Measurements from ENCODE around the gene MRPL21. TPM values are rescaled to one million over a fixed set of nuclear protein-coding genes. Genes with fewer than 3 reads are reported as not detected.

Gene MRPL21
- total RNA-seq, 5 donors from 2014 or later (not counting 1 experiment from before 2014, with no cell fraction given) = 34.0 to 36.9 (median 35.3) TPM

DNA sequence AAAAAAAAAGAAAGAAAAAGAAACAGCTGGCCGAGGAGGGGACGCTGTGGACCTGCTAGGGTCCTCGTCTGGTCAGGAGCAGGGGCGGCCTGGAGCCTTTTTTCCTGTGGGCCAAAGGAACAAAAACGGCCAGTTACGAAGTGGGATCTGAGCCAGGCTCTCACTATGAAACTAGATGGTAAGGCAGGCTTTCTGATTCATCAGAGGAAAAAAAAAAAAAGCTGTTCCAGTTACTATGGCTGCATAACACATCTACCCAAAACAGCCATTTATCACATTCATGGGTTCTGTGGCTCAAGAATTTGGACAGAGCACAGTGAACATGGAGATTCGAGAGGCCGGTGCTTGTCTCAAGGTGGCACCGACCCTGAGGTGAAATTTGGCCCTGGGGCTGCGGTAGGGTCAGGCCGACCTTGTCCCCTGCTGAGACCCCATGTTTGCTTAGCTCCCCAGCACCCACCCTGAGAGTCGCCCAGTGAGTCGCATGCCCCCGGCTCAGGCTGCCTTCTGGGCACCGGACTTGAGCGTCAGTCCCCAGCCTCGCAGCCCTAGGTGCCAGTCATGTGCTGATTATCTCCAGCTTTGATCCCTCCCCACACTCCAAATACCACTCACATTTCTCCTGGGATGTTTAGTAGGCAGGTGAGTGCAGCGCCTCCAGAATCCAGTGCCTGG, 42.9 kb upstream of the MRPL21 start:
- no peak for ATAC-seq (replicated peaks in 1 of 4)
- no peaks in the 10 kb centered on the region for H3K9me3 Mint-ChIP-seq
- Histone ChIP-seq H3K27ac (ENCODE audit: low read length) (no peak overlapping the region), H3K27me3 (replicated peaks in 1 of 2; ENCODE audit: control insufficient read depth in 2 of 2, extremely low read depth in 1 of 2, insufficient read depth in 2 of 2, low read length in 1 of 2) (peaks cover 0 to 4% of the 10 kb centered on the region in 2 experiments), H3K36me3 (ENCODE audit: control insufficient read depth in 2 of 2, extremely low read depth in 1 of 2, insufficient read depth in 1 of 2, low read length in 1 of 2) (no peaks in the 10 kb centered on the region), H3K9me3 (no peaks in the 10 kb centered on the region), H3K4me3 (ENCODE audit: control insufficient read depth in 1 of 2, extremely low read depth in 1 of 2, low read length in 1 of 2) (no peak overlapping the region), H3K4me1 (ENCODE audit: control insufficient read depth in 1 of 2, extremely low read depth in 1 of 2, insufficient read depth in 2 of 2, low read length in 2 of 2) (no peaks in the 10 kb centered on the region)
- POLR2A ChIA-PET = no interaction called here
- H3K27ac Mint-ChIP-seq = no peak overlapping the region
- no peak overlapping the region for H3K4me3 Mint-ChIP-seq
- DNase-seq = no peak
- H3K4me1 Mint-ChIP-seq = peaks cover 0 to 5% (median 4%) of the 10 kb centered on the region in 3 donors
- CTCF ChIA-PET = no interaction called here
- WGBS (ENCODE audit: insufficient coverage) = 92% methylated on average over 10 of the region's 18 CpGs
- no peaks in the 10 kb centered on the region for H3K36me3 Mint-ChIP-seq
- H3K27me3 Mint-ChIP-seq = no peaks in the 10 kb centered on the region

- Mint-ChIP-seq H3K9me3 (no peaks in the 10 kb centered on the region), H3K27me3 (no peaks in the 10 kb centered on the region), H3K36me3 (peaks cover 13% of the 10 kb centered on the region), H3K4me3 (no peak overlapping the region), H3K4me1 (peaks cover 0 to under 1% (median 0%) of the 10 kb centered on the region in 3 donors), H3K27ac (no peak overlapping the region)
- ChIA-PET CTCF (no interaction called here), POLR2A (no interaction called here)
- Histone ChIP-seq H3K9me3 (no peaks in the 10 kb centered on the region), H3K4me1 (ENCODE audit: control insufficient read depth in 1 of 2, extremely low read depth in 1 of 2, insufficient read depth in 2 of 2, low read length in 2 of 2) (no peaks in the 10 kb centered on the region), H3K4me3 (ENCODE audit: control insufficient read depth in 1 of 2, extremely low read depth in 1 of 2, low read length in 1 of 2) (no peak overlapping the region), H3K36me3 (ENCODE audit: control insufficient read depth in 2 of 2, extremely low read depth in 1 of 2, insufficient read depth in 1 of 2, low read length in 1 of 2) (peaks cover 6 to 26% of the 10 kb centered on the region in 2 donors), H3K27ac (ENCODE audit: low read length) (no peak overlapping the region), H3K27me3 (replicated peaks in 1 of 2; ENCODE audit: control insufficient read depth in 2 of 2, extremely low read depth in 1 of 2, insufficient read depth in 2 of 2, low read length in 1 of 2) (no peaks in the 10 kb centered on the region)
- no peak for ATAC-seq (replicated peaks in 1 of 4)
- WGBS (ENCODE audit: insufficient coverage) = 86% methylated on average over 8 of the region's 9 CpGs
- DNase-seq = no peak
Measured at GRCh38 chr11:68942751-68943271, 39.2 kb upstream of the MRPL21 start.

DNA sequence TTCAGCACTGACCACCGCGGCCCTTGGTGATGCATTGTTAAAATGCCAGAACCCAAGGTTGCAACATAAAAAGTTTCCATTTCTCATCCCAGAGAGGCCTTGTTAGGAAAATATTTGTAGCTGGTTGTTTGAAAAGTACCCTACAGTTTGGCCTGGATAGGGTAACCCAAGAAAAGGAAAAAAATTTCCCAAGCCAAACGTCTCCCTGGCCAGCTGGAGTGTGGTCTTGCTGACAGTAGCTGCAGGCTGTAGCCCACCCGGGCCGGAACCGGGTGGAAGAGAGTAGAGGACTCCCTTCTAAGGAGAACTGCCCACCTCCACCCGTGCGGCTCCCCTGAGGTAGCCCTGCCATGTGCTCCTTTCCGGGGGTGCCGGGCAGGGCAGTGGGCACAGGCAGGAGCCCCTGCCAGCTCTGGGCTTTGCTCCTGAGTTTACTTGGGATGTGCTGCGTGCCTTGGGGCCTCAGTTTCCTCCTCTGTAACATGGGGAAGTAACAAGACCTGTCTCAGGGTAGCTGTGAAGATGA, 38.5 kb upstream of the MRPL21 start:
- no peak overlapping the region for H3K4me3 Mint-ChIP-seq
- H3K4me3 ChIP-seq (ENCODE audit: control insufficient read depth in 1 of 2, extremely low read depth in 1 of 2, low read length in 1 of 2) = no peak overlapping the region
- ChIA-PET POLR2A (no interaction called here), CTCF (no interaction called here)
- DNase-seq (no peak), ATAC-seq (replicated peaks in 1 of 4) (no peak)
- no peaks in the 10 kb centered on the region for H3K9me3 Mint-ChIP-seq
- no peaks in the 10 kb centered on the region for H3K4me1 Mint-ChIP-seq
- 86% methylated on average over 7 of the region's 11 CpGs for WGBS (ENCODE audit: insufficient coverage)
- H3K27me3 ChIP-seq (replicated peaks in 1 of 2; ENCODE audit: control insufficient read depth in 2 of 2, extremely low read depth in 1 of 2, insufficient read depth in 2 of 2, low read length in 1 of 2) = no peaks in the 10 kb centered on the region
- H3K27me3 Mint-ChIP-seq = no peaks in the 10 kb centered on the region
- no peaks in the 10 kb centered on the region for H3K4me1 ChIP-seq (ENCODE audit: control insufficient read depth in 1 of 2, extremely low read depth in 1 of 2, insufficient read depth in 2 of 2, low read length in 2 of 2)
- H3K36me3 Mint-ChIP-seq = peaks cover 13% of the 10 kb centered on the region
- H3K27ac ChIP-seq (ENCODE audit: low read length) = no peak overlapping the region
- no peaks in the 10 kb centered on the region for H3K9me3 ChIP-seq
- H3K36me3 ChIP-seq (ENCODE audit: control insufficient read depth in 2 of 2, extremely low read depth in 1 of 2, insufficient read depth in 1 of 2, low read length in 1 of 2) = peaks cover 6 to 32% of the 10 kb centered on the region in 2 donors
- H3K27ac Mint-ChIP-seq = no peak overlapping the region

GRCh38 chr11:68941324-68942094, 37.9 kb upstream of the MRPL21 start:
- ATAC-seq (replicated peaks in 1 of 4) = no peak
- Histone ChIP-seq H3K36me3 (ENCODE audit: control insufficient read depth in 2 of 2, extremely low read depth in 1 of 2, insufficient read depth in 1 of 2, low read length in 1 of 2) (peaks cover 8 to 38% of the 10 kb centered on the region in 2 donors), H3K4me3 (ENCODE audit: control insufficient read depth in 1 of 2, extremely low read depth in 1 of 2, low read length in 1 of 2) (no peak overlapping the region), H3K27ac (ENCODE audit: low read length) (no peak overlapping the region), H3K4me1 (ENCODE audit: control insufficient read depth in 1 of 2, extremely low read depth in 1 of 2, insufficient read depth in 2 of 2, low read length in 2 of 2) (no peaks in the 10 kb centered on the region), H3K9me3 (no peaks in the 10 kb centered on the region), H3K27me3 (replicated peaks in 1 of 2; ENCODE audit: control insufficient read depth in 2 of 2, extremely low read depth in 1 of 2, insufficient read depth in 2 of 2, low read length in 1 of 2) (no peaks in the 10 kb centered on the region)
- no peak for DNase-seq
- POLR2A ChIA-PET = no interaction called here
- CTCF ChIA-PET = no interaction called here
- Mint-ChIP-seq H3K27ac (no peak overlapping the region), H3K36me3 (peaks cover 13% of the 10 kb centered on the region), H3K9me3 (no peaks in the 10 kb centered on the region), H3K27me3 (no peaks in the 10 kb centered on the region), H3K4me1 (no peaks in the 10 kb centered on the region), H3K4me3 (no peak overlapping the region)
- 97% methylated on average over 13 of the region's 18 CpGs for WGBS (ENCODE audit: insufficient coverage)

- Mint-ChIP-seq H3K4me1 (no peaks in the 10 kb centered on the region), H3K4me3 (no peak overlapping the region), H3K36me3 (peaks cover 13% of the 10 kb centered on the region), H3K9me3 (no peaks in the 10 kb centered on the region), H3K27me3 (no peaks in the 10 kb centered on the region), H3K27ac (no peak overlapping the region)
- Histone ChIP-seq H3K4me1 (ENCODE audit: control insufficient read depth in 1 of 2, extremely low read depth in 1 of 2, insufficient read depth in 2 of 2, low read length in 2 of 2) (no peaks in the 10 kb centered on the region), H3K9me3 (no peaks in the 10 kb centered on the region), H3K4me3 (ENCODE audit: control insufficient read depth in 1 of 2, extremely low read depth in 1 of 2, low read length in 1 of 2) (no peak overlapping the region), H3K27me3 (replicated peaks in 1 of 2; ENCODE audit: control insufficient read depth in 2 of 2, extremely low read depth in 1 of 2, insufficient read depth in 2 of 2, low read length in 1 of 2) (no peaks in the 10 kb centered on the region), H3K27ac (ENCODE audit: low read length) (no peak overlapping the region), H3K36me3 (ENCODE audit: control insufficient read depth in 2 of 2, extremely low read depth in 1 of 2, insufficient read depth in 1 of 2, low read length in 1 of 2) (peaks cover 12 to 45% of the 10 kb centered on the region in 2 donors)
- ATAC-seq (replicated peaks in 1 of 4) (no peak), DNase-seq (no peak)
- ChIA-PET POLR2A (no interaction called here), CTCF (no interaction called here)
- WGBS (ENCODE audit: insufficient coverage) = 100% methylated on average over 9 of the region's 20 CpGs
Measured at GRCh38 chr11:68940651-68941323, 37.2 kb upstream of the MRPL21 start.
